IPS-15b (cell line): ENCODE results near the gene TMEM135.
"Not testable (repeated sequence)": the region's sequence is repeated elsewhere in the genome, so short reads cannot be mapped to it uniquely, and the experiment has no call there.

ENCODE experiments used
- H3K27me3 ChIP-seq: one replicate; pipeline ENCODE4 v1.6.1; 2013; ENCODE audit warnings: low read length; ENCODE audit not compliant: control insufficient read depth, insufficient read depth
- H3K36me3 ChIP-seq: one replicate; pipeline ENCODE4 v1.6.1; 2013; ENCODE audit warnings: low read length; ENCODE audit not compliant: control insufficient read depth, insufficient read depth
- H3K4me1 ChIP-seq: one replicate; pipeline ENCODE4 v1.6.1; 2013; ENCODE audit warnings: mild to moderate bottlenecking, low read length; ENCODE audit not compliant: control insufficient read depth, insufficient read depth
- H3K4me3 ChIP-seq: one replicate; pipeline ENCODE4 v1.5.1; 2013; ENCODE audit warnings: low read depth, low read length
- H3K9ac ChIP-seq: one replicate; pipeline ENCODE4 v1.6.1; 2013; ENCODE audit warnings: low read depth, mild to moderate bottlenecking, low read length
- H3K9me3 ChIP-seq: one replicate; pipeline ENCODE4 v1.6.1; 2013; ENCODE audit warnings: mild to moderate bottlenecking, low read length; ENCODE audit not compliant: control insufficient read depth, insufficient read depth

TMEM135 gene

DNA sequence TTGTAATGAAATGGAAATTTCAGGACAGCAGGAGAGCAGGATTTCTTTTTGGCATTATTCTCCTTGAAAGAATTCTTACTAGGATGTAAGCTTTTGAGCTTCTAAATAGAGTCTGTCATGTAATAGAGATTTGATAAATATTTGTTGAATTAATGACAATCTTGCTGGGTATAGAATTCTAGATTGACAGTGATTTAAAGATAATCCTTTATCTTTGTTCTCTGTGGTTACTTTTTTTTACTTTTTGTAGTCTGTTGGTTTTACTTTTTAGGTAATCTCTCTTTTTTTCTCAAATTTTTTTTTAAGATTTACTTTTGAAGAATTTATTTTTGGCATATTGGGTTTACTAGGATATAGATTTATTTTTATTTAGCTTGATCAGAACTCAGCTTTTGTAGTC, 54.8 kb downstream of the TMEM135 start:
- no peaks in the 10 kb centered on the region for H3K27me3 ChIP-seq
- H3K4me1 ChIP-seq = peaks cover under 1% of the 10 kb centered on the region
- no peak overlapping the region for H3K9ac ChIP-seq
- H3K4me3 ChIP-seq = no peak overlapping the region
- no peaks in the 10 kb centered on the region for H3K36me3 ChIP-seq
- H3K9me3 ChIP-seq = no peaks in the 10 kb centered on the region

DNA sequence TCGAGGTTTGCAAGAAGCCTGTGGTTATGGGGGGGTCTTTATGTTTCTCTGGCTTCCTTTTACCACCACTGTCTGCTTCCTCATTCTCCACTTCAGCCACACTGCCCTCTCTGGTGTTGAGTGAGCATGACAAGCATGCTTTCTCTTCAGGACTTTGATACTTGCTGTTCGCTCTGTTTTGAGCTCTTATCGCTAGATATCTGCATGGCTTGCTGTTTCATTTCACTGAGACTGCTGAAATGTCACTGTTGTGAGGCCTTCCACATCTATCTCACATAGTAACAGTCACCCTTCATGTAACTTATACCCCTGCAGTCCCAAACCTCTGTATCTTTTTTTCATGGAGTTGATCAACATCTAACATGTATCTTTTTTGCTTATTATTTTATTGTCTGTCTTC, 59.8 kb downstream of the TMEM135 start:
- Histone ChIP-seq H3K9ac (no peak overlapping the region), H3K9me3 (no peaks in the 10 kb centered on the region), H3K4me3 (no peak overlapping the region), H3K36me3 (no peaks in the 10 kb centered on the region), H3K27me3 (no peaks in the 10 kb centered on the region), H3K4me1 (peaks cover 2% of the 10 kb centered on the region)

DNA sequence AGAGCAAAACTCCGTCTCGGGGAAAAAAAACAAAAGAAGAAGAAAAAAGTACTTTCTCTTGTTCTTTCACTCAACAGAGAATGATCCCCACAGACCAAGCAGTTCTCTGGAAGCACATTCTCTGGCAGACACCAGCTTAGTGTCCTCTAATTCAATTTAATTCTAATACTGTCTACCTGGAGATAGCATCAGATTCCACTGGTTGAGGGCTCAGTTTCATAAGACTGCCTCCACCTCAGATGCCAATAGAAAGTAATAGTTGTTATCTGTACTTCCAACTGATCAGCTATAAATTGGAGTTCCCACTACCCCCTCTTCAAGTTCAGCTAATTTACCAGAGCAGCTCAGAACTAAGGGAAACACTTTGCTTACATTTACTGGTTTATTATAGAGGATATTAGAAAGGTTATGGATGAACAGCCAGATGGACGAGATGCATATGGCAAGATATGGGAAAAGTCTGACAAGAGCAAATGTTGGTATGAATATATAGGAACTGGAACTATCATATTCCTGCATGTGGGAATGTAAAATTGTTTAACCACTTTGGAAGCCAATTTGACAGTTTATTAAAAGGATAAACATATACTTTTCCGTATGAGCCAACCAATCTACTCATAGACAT, 64.3 kb downstream of the TMEM135 start:
- Histone ChIP-seq H3K9me3 (no peaks in the 10 kb centered on the region), H3K9ac (no peak overlapping the region), H3K4me3 (no peak overlapping the region), H3K4me1 (peaks cover 2% of the 10 kb centered on the region), H3K27me3 (no peaks in the 10 kb centered on the region), H3K36me3 (no peaks in the 10 kb centered on the region)

DNA sequence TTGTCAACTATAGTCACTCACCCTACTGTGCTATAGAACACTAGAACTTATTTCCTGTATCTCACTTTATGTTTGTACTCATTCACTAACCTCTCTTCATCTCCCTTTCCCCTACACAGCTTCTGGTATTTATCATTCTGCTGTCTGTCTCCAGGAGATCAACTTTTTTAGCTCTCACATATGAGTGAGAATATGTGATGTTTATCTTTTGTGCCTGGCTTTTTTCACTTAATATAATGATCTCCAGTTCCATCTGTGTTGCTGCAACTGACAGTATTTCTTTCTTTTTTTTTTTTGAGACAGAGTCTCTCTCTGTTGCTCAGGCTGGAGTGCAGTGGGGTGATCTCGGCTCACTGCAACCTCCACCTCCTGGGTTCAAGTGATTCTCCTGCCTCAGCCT, 68.1 kb downstream of the TMEM135 start:
- not testable (repeated sequence) for H3K9me3 ChIP-seq, H3K4me3 ChIP-seq, H3K9ac ChIP-seq

DNA sequence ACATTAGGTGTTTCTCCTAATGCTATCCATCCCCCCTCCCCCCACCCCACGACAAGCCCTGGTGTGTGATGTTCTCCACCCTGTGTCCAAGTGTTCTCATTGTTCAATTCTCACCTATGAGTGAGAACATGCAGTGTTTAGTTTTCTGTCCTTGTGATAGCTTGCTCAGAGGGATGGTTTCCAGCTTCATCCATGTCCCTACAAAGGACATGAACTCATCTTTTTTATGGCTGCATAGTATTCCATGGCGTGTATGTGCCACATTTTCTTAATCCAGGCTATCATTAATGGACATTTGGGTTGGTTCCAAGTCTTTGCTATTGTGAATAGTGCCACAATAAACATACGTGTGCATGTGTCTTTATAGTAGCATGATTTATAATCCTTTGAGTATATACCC, 69.6 kb downstream of the TMEM135 start:
- not testable (repeated sequence) for H3K4me3 ChIP-seq, H3K4me1 ChIP-seq, H3K27me3 ChIP-seq, H3K36me3 ChIP-seq, H3K9me3 ChIP-seq, H3K9ac ChIP-seq

More for the DNA sequence above, 68.1 kb downstream of the TMEM135 start:
- H3K4me1 ChIP-seq, H3K36me3 ChIP-seq, H3K27me3 ChIP-seq: not testable (repeated sequence)

DNA sequence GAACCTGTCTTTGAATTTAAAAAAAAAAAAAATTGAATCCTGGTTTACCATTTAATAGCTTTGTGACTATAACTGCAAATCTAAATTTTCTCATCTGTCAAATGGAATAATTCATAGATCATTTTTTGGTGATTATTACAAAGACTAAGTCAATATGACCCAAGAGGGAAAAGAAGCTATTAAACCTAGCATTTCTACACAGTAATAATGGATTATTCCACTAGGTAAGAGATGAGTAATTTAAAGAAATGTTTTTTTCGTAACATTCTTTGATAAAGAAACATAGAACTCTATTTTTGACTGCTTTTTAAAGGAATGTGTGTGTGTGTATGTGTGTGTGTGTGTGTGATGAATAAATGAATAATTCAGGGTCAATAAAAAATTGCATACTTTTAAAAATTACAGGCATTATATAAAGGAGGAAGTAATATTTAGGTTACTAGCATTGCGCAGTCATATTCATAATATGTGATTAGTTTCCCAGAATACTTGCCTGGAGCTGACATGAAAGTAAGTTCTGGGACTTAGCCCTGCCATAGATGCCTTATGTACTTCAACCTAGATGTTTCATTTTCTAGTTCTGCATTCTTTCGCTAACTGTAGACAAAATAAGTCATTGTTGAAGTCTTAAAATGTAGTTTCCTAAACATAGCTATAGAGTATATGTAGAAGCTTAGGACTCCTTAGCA, 72.9 kb downstream of the TMEM135 start:
- no peaks in the 10 kb centered on the region for H3K36me3 ChIP-seq
- no peaks in the 10 kb centered on the region for H3K4me1 ChIP-seq
- H3K9me3 ChIP-seq = no peaks in the 10 kb centered on the region
- no peak overlapping the region for H3K4me3 ChIP-seq
- no peak overlapping the region for H3K9ac ChIP-seq
- no peaks in the 10 kb centered on the region for H3K27me3 ChIP-seq

DNA sequence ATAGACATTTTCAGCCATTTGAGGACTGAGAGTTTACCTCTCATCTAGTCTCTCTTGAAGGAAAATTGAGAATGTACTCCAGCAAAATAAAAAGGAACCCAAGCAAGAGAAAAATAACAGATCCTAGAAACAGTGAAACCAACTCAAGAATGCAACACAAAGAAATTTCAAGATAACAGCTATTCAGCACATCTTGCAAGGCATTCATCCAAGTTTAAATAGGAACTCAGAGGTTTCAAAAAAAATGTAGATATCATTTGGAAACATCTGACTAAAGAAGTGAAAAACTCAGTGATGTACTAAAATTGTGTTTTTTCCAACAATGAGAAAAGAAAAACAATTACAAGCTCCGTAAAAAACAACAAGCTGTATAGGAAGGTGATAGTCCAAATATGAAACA, 76.4 kb downstream of the TMEM135 start:
- no peak overlapping the region for H3K9ac ChIP-seq
- H3K27me3 ChIP-seq = no peaks in the 10 kb centered on the region
- H3K4me1 ChIP-seq = no peaks in the 10 kb centered on the region
- H3K9me3 ChIP-seq = no peaks in the 10 kb centered on the region
- H3K36me3 ChIP-seq = no peaks in the 10 kb centered on the region
- H3K4me3 ChIP-seq = no peak overlapping the region

DNA sequence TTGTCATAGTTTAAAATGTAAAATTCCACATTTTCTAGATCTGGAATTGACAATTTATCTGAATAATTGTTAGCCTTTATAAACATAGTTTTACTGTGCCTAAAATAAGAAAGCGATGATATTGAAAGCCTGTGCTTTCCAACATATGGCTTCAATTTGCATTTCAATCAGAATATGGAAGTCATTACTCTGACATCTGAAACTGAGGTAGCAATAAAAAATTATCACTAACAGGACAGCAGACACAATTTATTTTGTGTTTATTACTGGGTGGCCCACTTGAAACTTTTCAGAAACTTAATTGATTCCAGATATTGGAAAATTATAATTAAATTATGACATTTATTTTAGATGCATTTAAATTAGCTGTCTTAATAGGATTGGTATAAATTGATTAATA, 78.5 kb downstream of the TMEM135 start:
- Histone ChIP-seq H3K36me3 (no peaks in the 10 kb centered on the region), H3K4me1 (no peaks in the 10 kb centered on the region), H3K4me3 (no peak overlapping the region), H3K9ac (no peak overlapping the region), H3K9me3 (no peaks in the 10 kb centered on the region), H3K27me3 (no peaks in the 10 kb centered on the region)

DNA sequence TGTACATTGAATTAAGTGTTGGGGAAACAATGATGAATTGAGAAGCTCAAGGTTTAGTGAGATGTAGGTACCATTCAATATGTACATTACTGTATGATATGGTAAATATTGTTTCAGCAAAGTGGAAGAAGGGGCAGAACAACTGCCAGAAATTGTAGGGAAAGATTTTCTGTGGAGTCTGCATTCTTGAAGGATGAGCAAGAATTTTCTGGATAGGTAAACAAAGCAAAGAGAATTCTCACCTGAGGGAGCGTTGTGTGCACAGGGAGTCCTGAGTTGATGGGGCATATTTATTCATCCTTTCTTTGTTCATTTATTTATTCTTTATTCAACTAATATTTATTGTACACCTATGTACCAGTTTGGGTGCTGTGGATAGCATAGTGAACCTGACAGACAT, 83.2 kb downstream of the TMEM135 start:
- Histone ChIP-seq H3K36me3 (no peaks in the 10 kb centered on the region), H3K4me1 (no peaks in the 10 kb centered on the region), H3K9ac (no peak overlapping the region), H3K27me3 (no peaks in the 10 kb centered on the region), H3K4me3 (no peak overlapping the region), H3K9me3 (no peaks in the 10 kb centered on the region)

DNA sequence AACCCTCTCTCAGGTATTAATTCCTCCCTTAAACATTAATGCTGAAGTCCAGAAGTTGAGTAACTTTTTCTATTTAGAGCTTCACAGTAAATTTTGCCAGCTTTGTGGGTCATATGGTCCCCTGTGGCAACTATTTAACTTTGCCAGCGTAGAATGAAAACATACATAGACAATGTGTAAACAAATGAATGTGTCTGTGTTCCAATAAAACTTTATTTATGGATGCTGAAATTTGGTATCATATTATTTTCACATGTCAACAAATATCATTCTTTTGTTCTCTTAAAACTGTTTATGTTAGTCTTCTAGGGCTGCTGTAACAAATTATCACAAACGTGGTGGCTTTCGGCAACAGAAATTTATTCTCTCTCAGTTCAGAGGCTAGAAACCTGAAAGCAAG, 85.1 kb downstream of the TMEM135 start:
- H3K9ac ChIP-seq = no peak overlapping the region
- no peaks in the 10 kb centered on the region for H3K4me1 ChIP-seq
- H3K9me3 ChIP-seq = no peaks in the 10 kb centered on the region
- H3K27me3 ChIP-seq = no peaks in the 10 kb centered on the region
- no peaks in the 10 kb centered on the region for H3K36me3 ChIP-seq
- H3K4me3 ChIP-seq = no peak overlapping the region

DNA sequence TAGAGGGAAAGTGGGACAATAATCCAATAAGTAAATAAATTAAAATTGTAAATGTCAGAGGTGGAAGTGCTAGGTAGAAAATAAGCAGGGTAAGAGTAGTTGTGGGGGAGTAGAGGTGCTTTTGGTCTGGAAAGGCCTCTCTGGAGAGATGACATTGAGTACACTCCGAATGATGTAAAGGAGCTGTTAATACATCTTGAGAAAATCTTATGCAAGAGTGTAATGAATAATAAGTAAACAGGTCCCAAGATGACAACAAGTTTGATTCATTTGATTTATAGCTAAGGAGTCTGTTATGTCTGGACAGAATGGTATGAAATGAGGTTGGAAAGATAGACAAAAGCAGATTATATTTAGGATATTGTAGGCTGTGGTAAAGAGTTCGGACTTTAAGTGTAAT, 87.5 kb downstream of the TMEM135 start:
- Histone ChIP-seq H3K36me3 (no peaks in the 10 kb centered on the region), H3K27me3 (no peaks in the 10 kb centered on the region), H3K9ac (no peak overlapping the region), H3K4me3 (no peak overlapping the region), H3K9me3 (no peaks in the 10 kb centered on the region), H3K4me1 (no peaks in the 10 kb centered on the region)

DNA sequence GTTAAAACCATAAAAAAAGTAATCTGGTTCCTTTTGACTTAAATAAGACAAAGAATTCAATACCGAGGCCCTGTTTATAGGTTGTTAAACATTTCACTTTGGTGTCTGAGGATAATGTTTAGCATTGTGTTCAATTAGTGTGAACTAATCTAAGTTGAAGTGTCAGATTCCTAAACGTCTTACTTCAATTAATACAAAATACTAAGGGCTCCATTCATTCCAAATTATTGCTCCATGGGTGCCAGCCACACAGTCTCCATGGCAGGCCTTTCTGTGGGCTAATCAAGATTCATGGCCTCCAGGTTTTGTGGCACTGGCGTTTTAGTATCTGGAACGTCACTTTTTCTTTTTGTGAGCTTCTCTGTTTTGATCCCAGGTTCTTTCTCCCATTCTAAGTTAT, 89.4 kb downstream of the TMEM135 start:
- H3K4me3 ChIP-seq = no peak overlapping the region
- no peaks in the 10 kb centered on the region for H3K36me3 ChIP-seq
- no peaks in the 10 kb centered on the region for H3K9me3 ChIP-seq
- H3K4me1 ChIP-seq = no peaks in the 10 kb centered on the region
- no peak overlapping the region for H3K9ac ChIP-seq
- no peaks in the 10 kb centered on the region for H3K27me3 ChIP-seq
